GM12864 (cell line): ENCODE data around the gene AXIN2.

Experiments
- DNase-seq: peaks from one replicate; pipeline ENCODE4 v3.0.0-alpha.2; 2011; ENCODE audit warnings: low read depth
- H3K4me3 ChIP-seq: 2 replicates; pipeline ENCODE4 v1.5.1; 2011; ENCODE audit warnings: mild to moderate bottlenecking, low read depth, low read length, control low read depth
- CTCF ChIP-seq: IDR thresholded peaks from 2 replicates; pipeline ENCODE4 v1.5.1; 2011; ENCODE audit warnings: low read depth, mild to moderate bottlenecking, moderate library complexity, low read length, control low read depth, inconsistent platforms; ENCODE audit errors: missing control alignments

Gene AXIN2

DNA sequence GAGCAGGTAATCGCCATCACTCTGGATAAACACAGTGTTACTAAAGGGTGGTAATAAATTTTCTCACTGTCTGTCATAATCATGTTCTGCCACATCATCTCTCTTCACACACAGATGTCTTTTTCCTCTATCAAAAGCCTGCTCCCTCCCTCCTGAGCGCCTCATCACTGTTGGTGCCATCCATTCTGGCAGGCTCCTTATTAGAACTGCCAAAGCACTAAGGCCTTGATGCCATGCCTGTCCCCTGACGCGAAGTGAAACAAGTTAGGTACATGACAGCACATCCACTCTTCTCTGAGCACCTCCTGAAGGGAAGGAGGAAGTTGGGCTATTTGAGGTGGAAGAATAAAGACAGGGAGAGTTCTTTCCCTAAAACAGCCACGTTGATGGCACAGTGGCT is 38.2 kb upstream of the AXIN2 start:
- DNase-seq: no peak
- TF ChIP-seq CTCF: no peak
- H3K4me3 ChIP-seq: no peak overlapping the region

GRCh38 chr17:65598746-65599145 is 37.3 kb upstream of the AXIN2 start:
- H3K4me3 ChIP-seq: no peak overlapping the region
- DNase-seq: no peak
- TF ChIP-seq CTCF: no peak

- H3K4me3 ChIP-seq: no peak overlapping the region
- TF ChIP-seq CTCF: no peak
- no peak for DNase-seq
These were observed 33.7 kb upstream of the AXIN2 start for GRCh38 chr17:65595071-65595656.

DNA sequence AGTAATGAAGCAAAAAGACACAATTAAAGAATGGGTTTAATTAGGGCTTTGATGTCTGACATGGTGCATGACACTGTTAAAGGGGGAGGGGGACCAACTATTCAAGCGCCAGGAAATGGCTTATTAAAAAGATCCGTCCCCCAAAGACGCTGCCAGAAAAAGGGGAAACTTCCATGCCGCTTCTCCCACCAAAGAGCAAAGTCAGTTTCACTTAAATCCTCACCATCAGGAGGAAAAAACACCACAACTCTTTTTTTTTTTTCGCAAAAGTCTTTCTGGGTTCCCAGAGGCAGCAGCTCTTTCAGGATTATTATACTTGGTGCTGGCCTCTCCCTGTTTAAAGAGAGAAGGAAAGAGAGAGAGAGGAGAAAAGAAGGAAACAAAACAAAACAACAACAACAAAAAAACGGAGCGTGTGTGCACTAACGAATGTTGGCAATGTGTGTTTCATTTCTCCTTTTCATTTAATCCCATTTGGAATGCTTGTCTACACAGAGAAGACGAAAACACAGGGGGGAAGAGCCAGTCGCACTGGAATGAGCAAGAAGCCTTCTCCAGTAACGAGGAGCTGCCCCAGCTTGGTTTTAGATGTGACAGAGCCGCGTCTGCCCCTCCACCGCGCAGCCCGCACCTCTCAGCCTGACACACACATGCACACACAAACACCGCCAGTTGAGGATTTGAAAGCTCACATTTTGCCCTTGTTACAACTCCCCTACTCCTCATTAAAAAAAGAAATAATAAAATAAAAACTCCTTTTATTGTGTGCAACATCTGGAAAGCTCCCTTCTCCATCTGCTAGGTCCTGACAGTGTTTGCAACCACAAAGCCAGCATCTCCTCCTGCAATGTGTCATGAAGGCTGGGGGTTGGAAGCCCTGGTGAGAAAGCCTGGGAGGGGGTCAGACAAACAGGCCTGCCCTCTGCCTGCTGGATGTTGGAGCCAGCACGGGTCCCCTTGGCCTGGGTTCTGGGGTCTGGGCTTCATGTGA is 32.7 kb upstream of the AXIN2 start:
- no peak for DNase-seq
- TF ChIP-seq CTCF: no peak
- no peak overlapping the region for H3K4me3 ChIP-seq

- no peak overlapping the region for H3K4me3 ChIP-seq
- TF ChIP-seq CTCF: no peak
- no peak for DNase-seq
These were observed 31.8 kb upstream of the AXIN2 start for GRCh38 chr17:65593092-65593854.

- no peak for TF ChIP-seq CTCF
- no peak overlapping the region for H3K4me3 ChIP-seq
- no peak for DNase-seq
These were observed 30.9 kb upstream of the AXIN2 start for GRCh38 chr17:65592125-65592965.
